Parathyroid adenoma (tissue), 2 donors: ENCODE measurements around the gene NUP210.

Experiments used
- H2AFZ ChIP-seq: fragments of 300-600 bp; sonication (generic); one replicate; pipeline ENCODE4 v1.7.0; 2017; ENCODE audit warnings: antibody characterized with exemption, mild to moderate bottlenecking
- H3K27ac ChIP-seq: fragments of 300-600 bp; sonication (generic); one replicate; pipeline ENCODE4 v1.7.0; 2017
- H3K27me3 ChIP-seq: fragments of 300-600 bp; sonication (generic); one replicate; pipeline ENCODE4 v1.7.0; 2017; ENCODE audit warnings: low read length; ENCODE audit not compliant: control insufficient read depth, insufficient read depth
- H3K36me3 ChIP-seq: fragments of 300-600 bp; sonication (generic); one replicate; pipeline ENCODE4 v1.7.0; 2017; ENCODE audit warnings: low read length; ENCODE audit not compliant: control insufficient read depth, insufficient read depth
- H3K4me1 ChIP-seq: fragments of 300-600 bp; sonication (generic); one replicate; pipeline ENCODE4 v1.7.0; 2017; ENCODE audit warnings: control low read depth
- H3K4me2 ChIP-seq: fragments of 300-600 bp; sonication (generic); one replicate; pipeline ENCODE4 v1.7.0; 2017; ENCODE audit warnings: low read length
- H3K4me3 ChIP-seq: fragments of 300-600 bp; sonication (generic); one replicate; pipeline ENCODE4 v1.7.0; 2017; ENCODE audit warnings: low read depth, low read length
- H3K79me2 ChIP-seq: fragments of 300-600 bp; sonication (generic); one replicate; pipeline ENCODE4 v1.7.0; 2017; ENCODE audit warnings: control low read depth
- H3K9ac ChIP-seq: fragments of 300-600 bp; sonication (generic); one replicate; pipeline ENCODE4 v1.7.0; 2017; ENCODE audit warnings: mild to moderate bottlenecking
- H3K9me3 ChIP-seq: fragments of 300-600 bp; sonication (generic); one replicate; pipeline ENCODE4 v1.7.0; 2017; ENCODE audit warnings: low read length; ENCODE audit not compliant: control insufficient read depth
- TF ChIP-seq, protein P1 (sequence below): fragments of 300-600 bp; sonication (generic); IDR thresholded peaks from one replicate; pipeline ENCODE4 v1.7.0; 2017; ENCODE audit warnings: antibody characterized with exemption, mild to moderate bottlenecking
- donor health status: primary hyperparathyroidism.

The NUP210 gene

DNA sequence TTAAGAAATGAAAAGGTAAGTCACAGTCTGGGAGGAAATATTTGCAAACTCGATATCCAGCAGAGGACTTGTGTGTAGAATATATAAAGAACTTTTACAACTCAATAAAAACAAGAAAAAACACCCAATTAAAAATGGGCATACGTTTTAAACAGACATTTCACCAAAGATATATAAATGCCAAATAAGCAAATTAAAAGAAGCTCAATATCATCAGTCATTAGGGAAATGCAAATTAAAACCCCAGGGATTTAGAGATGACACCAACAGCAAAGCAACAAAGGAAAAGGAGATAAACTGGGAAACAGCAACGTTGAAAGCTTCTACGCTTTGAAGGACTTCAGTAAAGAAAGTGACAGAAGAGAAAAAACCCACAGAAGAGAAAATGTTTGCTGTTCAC is 132.3 kb downstream of the NUP210 start:
- TF ChIP-seq, protein P1, sequence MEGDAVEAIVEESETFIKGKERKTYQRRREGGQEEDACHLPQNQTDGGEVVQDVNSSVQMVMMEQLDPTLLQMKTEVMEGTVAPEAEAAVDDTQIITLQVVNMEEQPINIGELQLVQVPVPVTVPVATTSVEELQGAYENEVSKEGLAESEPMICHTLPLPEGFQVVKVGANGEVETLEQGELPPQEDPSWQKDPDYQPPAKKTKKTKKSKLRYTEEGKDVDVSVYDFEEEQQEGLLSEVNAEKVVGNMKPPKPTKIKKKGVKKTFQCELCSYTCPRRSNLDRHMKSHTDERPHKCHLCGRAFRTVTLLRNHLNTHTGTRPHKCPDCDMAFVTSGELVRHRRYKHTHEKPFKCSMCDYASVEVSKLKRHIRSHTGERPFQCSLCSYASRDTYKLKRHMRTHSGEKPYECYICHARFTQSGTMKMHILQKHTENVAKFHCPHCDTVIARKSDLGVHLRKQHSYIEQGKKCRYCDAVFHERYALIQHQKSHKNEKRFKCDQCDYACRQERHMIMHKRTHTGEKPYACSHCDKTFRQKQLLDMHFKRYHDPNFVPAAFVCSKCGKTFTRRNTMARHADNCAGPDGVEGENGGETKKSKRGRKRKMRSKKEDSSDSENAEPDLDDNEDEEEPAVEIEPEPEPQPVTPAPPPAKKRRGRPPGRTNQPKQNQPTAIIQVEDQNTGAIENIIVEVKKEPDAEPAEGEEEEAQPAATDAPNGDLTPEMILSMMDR, result no peak
- Histone ChIP-seq H3K9ac (no peak overlapping the region), H3K79me2 (no peaks in the 10 kb centered on the region), H3K36me3 (no peaks in the 10 kb centered on the region), H3K27me3 (no peaks in the 10 kb centered on the region), H3K9me3 (no peaks in the 10 kb centered on the region), H2AFZ (no peak overlapping the region), H3K4me1 (no peaks in the 10 kb centered on the region), H3K4me3 (no peak overlapping the region), H3K4me2 (no peak overlapping the region), H3K27ac (no peak overlapping the region)

DNA sequence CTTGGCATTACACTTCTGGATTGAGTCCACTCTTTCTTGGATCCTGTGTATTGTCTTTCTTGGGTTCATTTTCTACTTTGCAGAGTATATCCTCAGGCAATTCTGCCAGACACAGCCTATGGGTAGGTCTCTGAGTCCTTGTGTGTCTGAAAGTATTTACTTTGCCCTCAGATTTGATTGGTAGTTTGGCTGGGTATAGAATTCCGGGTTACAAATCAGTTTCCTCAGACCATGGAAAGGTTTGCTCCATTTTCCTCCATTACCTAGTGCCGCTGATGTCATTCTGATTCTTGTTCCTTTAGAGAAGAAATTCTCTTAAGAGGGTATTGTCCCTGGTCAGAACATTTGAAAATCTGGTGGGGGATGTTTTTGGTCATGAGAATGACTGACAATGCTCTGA is 133.2 kb downstream of the NUP210 start:
- H3K27me3 ChIP-seq, result no peaks in the 10 kb centered on the region

DNA sequence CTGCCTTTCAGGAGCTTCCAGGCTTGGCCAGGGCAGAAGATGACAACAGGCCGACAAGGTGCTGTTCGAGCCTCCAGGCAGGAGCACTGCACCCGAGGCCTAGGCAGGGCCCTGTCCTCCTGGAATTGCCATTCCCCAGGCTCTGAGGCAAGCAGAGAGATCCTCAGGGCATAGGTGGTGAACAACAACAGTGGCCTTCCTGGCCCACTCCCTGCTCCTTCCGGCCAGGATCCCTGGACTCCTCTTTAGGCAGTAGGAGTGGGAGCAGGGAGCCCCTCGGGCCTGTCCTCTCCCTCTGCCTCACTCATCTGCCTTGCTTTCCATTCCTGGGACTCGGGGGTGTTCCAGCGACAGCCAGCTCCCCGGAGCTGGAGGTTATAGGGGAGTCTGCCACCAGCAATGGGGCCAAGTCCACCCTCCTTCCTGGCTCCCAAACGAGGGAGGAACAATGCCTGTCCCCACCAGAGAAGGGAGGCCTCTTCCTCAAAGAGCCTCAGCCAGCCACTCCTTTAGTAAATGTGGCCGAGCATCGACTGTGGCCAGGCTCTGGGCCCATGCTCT is 135.0 kb downstream of the NUP210 start:
- no peaks in the 10 kb centered on the region for H3K4me1 ChIP-seq
- no peaks in the 10 kb centered on the region for H3K79me2 ChIP-seq
- H2AFZ ChIP-seq, result no peak overlapping the region
- H3K27ac ChIP-seq, result no peak overlapping the region
- TF ChIP-seq, protein P1, result no peak
- H3K36me3 ChIP-seq, result no peaks in the 10 kb centered on the region
- H3K4me3 ChIP-seq, result no peak overlapping the region
- H3K9me3 ChIP-seq, result no peaks in the 10 kb centered on the region
- H3K27me3 ChIP-seq, result no peaks in the 10 kb centered on the region
- H3K9ac ChIP-seq, result no peak overlapping the region
- H3K4me2 ChIP-seq, result no peak overlapping the region

More for the DNA sequence above, 133.2 kb downstream of the NUP210 start:
- Histone ChIP-seq H3K36me3 (no peaks in the 10 kb centered on the region), H2AFZ (no peak overlapping the region), H3K9me3 (no peaks in the 10 kb centered on the region), H3K4me2 (no peak overlapping the region), H3K9ac (no peak overlapping the region), H3K4me3 (no peak overlapping the region), H3K79me2 (no peaks in the 10 kb centered on the region), H3K4me1 (no peaks in the 10 kb centered on the region), H3K27ac (no peak overlapping the region)
- TF ChIP-seq, protein P1, result no peak

DNA sequence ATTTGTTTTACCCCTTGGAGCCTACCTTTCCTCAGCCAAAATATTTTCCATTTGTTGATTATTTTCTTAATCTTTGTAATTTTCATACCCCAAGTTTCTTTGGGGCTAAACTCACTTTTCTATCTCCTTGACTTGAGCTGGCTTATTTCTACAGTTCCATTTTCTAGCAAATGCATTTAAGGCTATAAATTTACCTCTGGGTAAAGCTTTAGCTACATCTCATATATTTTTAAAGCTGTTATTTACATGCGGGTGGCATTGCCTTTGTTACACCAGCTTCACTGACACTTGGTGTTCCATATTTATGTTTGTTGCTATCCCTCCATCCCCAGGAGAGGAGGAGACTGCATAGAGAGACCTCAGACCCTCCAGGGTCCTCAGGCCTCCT is 136.3 kb downstream of the NUP210 start:
- no peak overlapping the region for H2AFZ ChIP-seq
- H3K4me2 ChIP-seq, result no peak overlapping the region
- no peaks in the 10 kb centered on the region for H3K79me2 ChIP-seq
- H3K27ac ChIP-seq, result no peak overlapping the region
- TF ChIP-seq, protein P1, result no peak
- no peaks in the 10 kb centered on the region for H3K27me3 ChIP-seq
- no peaks in the 10 kb centered on the region for H3K4me1 ChIP-seq
- no peak overlapping the region for H3K9ac ChIP-seq
- H3K9me3 ChIP-seq, result no peaks in the 10 kb centered on the region
- no peaks in the 10 kb centered on the region for H3K36me3 ChIP-seq
- H3K4me3 ChIP-seq, result no peak overlapping the region
